ENCODE results near the gene LRRC46. TPM values are rescaled to one million over a fixed set of nuclear protein-coding genes. Genes with fewer than 3 reads are reported as not detected.
A peak's percentile ranks its signal among the peaks of the same experiment; 100 is the strongest.

LRRC46 gene
- total and polyA plus RNA-seq, 2 donors (not counting 1 experiment from before 2014, with no cell fraction given) = 0.69 to 2.4 TPM

DNA sequence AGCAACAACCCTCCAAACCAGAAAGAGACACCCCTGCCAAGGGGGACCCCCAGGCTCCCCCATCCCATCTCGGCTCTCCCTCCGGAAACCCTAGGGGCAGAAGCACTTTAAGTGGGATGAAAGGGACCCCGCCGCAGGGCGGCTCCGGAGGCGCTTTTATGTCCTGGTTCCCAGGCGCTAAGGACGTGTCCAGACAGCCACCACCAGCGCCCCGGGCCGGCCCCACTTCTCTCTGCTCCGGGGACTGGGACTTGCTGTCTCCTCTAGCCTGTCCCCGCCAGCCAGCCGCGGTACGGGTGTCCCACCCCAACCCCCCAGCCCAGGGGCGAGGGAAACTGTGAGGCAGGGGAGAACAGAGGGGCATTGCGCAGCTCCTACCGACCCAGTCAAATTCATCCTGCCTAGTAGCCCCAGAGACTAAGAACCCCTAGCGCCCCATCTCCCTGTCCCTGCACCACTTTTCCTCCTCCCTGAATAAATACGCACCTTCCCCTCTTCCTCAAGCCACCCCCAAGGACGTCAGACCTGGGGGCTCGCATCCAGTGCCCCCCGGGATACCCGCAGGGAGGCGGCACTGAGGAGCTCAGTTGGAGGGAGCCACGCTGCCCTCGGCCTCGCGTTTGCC lies 15.4 kb downstream of the LRRC46 start:
- Mint-ChIP-seq H3K27ac (peak overlapping the region; percentile 63), H3K4me1 (peaks cover 23% of the 10 kb centered on the region)

More for the DNA sequence above, 15.4 kb downstream of the LRRC46 start:
- no peaks in the 10 kb centered on the region for H4K20me1 ChIP-seq (ENCODE audit: control insufficient read depth, insufficient read depth, low read length, poor library complexity, severe bottlenecking)
- no peak overlapping the region for H3K4me3 ChIP-seq (ENCODE audit: control extremely low read depth in 1 of 5, extremely low read depth in 1 of 5, insufficient read depth in 1 of 5, low read depth in 2 of 5, low read length in 4 of 5)
- ATAC-seq (ENCODE audit: low read depth) (no peak), DNase-seq (peak; percentile 8)
- intact Hi-C loops (cut with micrococcal nuclease) = no loop called here
- peak overlapping the region; percentile 48 for H3K4me2 ChIP-seq (replicated peaks; ENCODE audit: low read depth, low read length, poor library complexity, severe bottlenecking)
- H2AFZ ChIP-seq (ENCODE audit: insufficient read depth, low read depth, low read length, poor library complexity, severe bottlenecking) = no peak overlapping the region
- TF ChIP-seq EZH2 (IDR thresholded peaks at IDR 0.05; ENCODE audit: borderline replicate concordance, insufficient read depth, low read depth, low read length, poor library complexity, severe bottlenecking) = no peak
- TF ChIP-seq, protein P1, sequence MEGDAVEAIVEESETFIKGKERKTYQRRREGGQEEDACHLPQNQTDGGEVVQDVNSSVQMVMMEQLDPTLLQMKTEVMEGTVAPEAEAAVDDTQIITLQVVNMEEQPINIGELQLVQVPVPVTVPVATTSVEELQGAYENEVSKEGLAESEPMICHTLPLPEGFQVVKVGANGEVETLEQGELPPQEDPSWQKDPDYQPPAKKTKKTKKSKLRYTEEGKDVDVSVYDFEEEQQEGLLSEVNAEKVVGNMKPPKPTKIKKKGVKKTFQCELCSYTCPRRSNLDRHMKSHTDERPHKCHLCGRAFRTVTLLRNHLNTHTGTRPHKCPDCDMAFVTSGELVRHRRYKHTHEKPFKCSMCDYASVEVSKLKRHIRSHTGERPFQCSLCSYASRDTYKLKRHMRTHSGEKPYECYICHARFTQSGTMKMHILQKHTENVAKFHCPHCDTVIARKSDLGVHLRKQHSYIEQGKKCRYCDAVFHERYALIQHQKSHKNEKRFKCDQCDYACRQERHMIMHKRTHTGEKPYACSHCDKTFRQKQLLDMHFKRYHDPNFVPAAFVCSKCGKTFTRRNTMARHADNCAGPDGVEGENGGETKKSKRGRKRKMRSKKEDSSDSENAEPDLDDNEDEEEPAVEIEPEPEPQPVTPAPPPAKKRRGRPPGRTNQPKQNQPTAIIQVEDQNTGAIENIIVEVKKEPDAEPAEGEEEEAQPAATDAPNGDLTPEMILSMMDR (IDR thresholded peaks at IDR 0.05) = no peak
- H3K9ac ChIP-seq (ENCODE audit: low read length) = no peak overlapping the region
- peaks cover 30 to 39% of the 10 kb centered on the region in 2 donors for H3K4me1 ChIP-seq (ENCODE audit: control insufficient read depth in 2 of 2, insufficient read depth in 2 of 2, low read length in 2 of 2)
- Mint-ChIP-seq H3K4me3 (no peak overlapping the region), H3K9me3 (ENCODE audit: insufficient read depth) (no peaks in the 10 kb centered on the region), H3K27me3 (peaks cover 58% of the 10 kb centered on the region)
- H3K27me3 ChIP-seq (replicated peaks in 1 of 4; ENCODE audit: control extremely low read depth in 1 of 4, control insufficient read depth in 3 of 4, insufficient read depth in 4 of 4, low read length in 3 of 4) = peaks cover 0 to 79% (median 52%) of the 10 kb centered on the region in 4 experiments
- H3K9me3 ChIP-seq (ENCODE audit: control extremely low read depth in 1 of 3, control insufficient read depth in 2 of 3, insufficient read depth in 1 of 3, low read length in 2 of 3) = peaks cover 0 to 13% (median 0%) of the 10 kb centered on the region in 3 donors
- H3K79me2 ChIP-seq (ENCODE audit: control insufficient read depth, insufficient read depth, low read length) = no peaks in the 10 kb centered on the region
- POLR2A ChIA-PET = no interaction called here
- 18% methylated on average over 31 of the region's 31 CpGs for WGBS (ENCODE audit: insufficient coverage)
- no peak overlapping the region for H3K27ac ChIP-seq (ENCODE audit: low read length in 2 of 2)
- no peaks in the 10 kb centered on the region for H3K36me3 ChIP-seq (replicated peaks in 1 of 2; ENCODE audit: control extremely low read depth in 1 of 2, control insufficient read depth in 1 of 2, extremely low read depth in 1 of 2, insufficient read depth in 2 of 2, low read length in 1 of 2)
- CTCF ChIA-PET = interaction anchor here (1.0 to 19.9 kb wide), 3 partner anchors 42 to 148 kb away, joined by 3 to 436 read pairs (median 3); partner anchors contain the start of genes CDK5RAP3 and SP2
